Hepatocyte (in vitro differentiated cells): ENCODE measurements around the gene EYA4.

Source experiments
- EZH2 ChIP-seq: fragments of 200-600 bp; sonication (generic); IDR thresholded peaks from 2 replicates; pipeline ENCODE4 v1.6.1; 2016; ENCODE audit warnings: antibody characterized with exemption, mild to moderate bottlenecking, borderline replicate concordance
- EZH2phosphoT487 ChIP-seq: fragments of 200-600 bp; sonication (generic); IDR thresholded peaks from one replicate; pipeline ENCODE4 v1.6.1; 2018; ENCODE audit warnings: antibody characterized with exemption, mild to moderate bottlenecking, low read depth, moderate library complexity; ENCODE audit not compliant: unreplicated experiment, severe bottlenecking
- TF ChIP-seq, protein P1 (sequence below): fragments of 200-600 bp; sonication (generic); IDR thresholded peaks from 2 replicates; pipeline ENCODE4 v1.5.1; 2016; ENCODE audit warnings: antibody characterized with exemption, mild to moderate bottlenecking; ENCODE audit not compliant: poor library complexity

DNA sequence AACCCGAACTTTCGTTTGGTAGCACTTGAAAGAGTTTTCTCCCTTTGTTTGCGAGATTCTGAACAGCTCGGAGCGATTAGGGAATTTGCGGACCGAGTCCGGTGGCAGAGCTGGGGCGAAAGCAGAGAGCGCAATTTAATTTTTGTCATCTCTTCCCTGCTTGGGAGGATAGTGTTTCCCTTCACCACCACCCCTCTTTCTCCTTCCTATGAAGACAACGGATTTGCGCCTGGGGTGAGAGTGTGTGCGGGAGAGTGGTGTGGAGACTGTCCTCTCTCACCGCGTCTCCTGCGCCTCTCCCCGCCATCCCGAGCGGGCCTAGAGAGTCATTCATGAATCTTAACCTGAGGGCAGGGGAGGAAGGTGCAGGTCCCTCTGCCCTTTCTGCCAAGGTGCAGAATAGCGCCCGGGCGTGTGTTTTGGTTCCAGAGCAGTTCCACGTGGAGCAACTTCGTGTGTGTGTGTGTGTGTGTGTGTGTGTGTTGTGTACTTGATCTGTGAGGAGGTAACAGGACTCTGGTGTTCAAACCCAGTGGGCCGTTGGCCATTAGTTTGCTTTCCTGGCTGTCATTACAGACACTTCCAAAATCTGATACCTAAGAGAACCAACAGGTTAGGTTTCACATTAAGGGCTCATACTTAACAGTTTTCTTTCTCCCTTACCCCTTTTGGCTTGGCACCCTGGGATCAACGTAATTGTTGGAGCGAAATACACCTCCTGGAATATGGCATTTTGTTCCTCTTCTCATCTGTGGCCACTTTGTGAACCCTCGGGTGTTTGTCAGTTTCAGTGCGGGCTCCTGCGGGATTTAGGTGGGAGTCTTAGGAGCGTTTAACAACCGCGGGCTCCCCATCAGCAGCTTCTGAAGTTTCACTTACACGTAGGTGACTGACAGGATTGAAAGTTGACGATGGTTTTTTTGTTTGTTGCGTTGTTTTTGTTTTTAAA lies 1.8 kb downstream of the EYA4 start:
- TF ChIP-seq, protein P1, sequence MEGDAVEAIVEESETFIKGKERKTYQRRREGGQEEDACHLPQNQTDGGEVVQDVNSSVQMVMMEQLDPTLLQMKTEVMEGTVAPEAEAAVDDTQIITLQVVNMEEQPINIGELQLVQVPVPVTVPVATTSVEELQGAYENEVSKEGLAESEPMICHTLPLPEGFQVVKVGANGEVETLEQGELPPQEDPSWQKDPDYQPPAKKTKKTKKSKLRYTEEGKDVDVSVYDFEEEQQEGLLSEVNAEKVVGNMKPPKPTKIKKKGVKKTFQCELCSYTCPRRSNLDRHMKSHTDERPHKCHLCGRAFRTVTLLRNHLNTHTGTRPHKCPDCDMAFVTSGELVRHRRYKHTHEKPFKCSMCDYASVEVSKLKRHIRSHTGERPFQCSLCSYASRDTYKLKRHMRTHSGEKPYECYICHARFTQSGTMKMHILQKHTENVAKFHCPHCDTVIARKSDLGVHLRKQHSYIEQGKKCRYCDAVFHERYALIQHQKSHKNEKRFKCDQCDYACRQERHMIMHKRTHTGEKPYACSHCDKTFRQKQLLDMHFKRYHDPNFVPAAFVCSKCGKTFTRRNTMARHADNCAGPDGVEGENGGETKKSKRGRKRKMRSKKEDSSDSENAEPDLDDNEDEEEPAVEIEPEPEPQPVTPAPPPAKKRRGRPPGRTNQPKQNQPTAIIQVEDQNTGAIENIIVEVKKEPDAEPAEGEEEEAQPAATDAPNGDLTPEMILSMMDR, result no peak
- TF ChIP-seq EZH2, result no peak
- no peak for TF ChIP-seq EZH2phosphoT487
